Fibroblast of the aortic adventitia (primary cell): ENCODE results near the gene KNDC1. TPM values are rescaled to one million over a fixed set of nuclear protein-coding genes. Genes with fewer than 3 reads are reported as not detected.

Experiments
- DNase-seq: peaks from one replicate; pipeline ENCODE4 v3.0.0-alpha.2; 2010; ENCODE audit warnings: low read depth
- H3K4me3 ChIP-seq: 2 replicates; pipeline ENCODE4 v1.5.1; 2011; ENCODE audit warnings: low read depth, mild to moderate bottlenecking, control low read depth, low read length, moderate library complexity
- total RNA-seq: library from RNA; depleted of rRNA; stranded (reverse); fragments of >200 nt; gene quantifications from 2 replicates; pipeline ENCODE4 v1.2.3, GENCODE V29; 2012; ENCODE audit warnings: low replicate concordance
- TF ChIP-seq, protein P1 (sequence below): IDR thresholded peaks from 2 replicates; pipeline ENCODE4 v1.5.1; 2011; ENCODE audit warnings: mild to moderate bottlenecking, low read length, control low read depth, inconsistent platforms; ENCODE audit not compliant: insufficient read depth

The KNDC1 gene
- total RNA-seq, 1 donor, result under 0.01 TPM

DNA sequence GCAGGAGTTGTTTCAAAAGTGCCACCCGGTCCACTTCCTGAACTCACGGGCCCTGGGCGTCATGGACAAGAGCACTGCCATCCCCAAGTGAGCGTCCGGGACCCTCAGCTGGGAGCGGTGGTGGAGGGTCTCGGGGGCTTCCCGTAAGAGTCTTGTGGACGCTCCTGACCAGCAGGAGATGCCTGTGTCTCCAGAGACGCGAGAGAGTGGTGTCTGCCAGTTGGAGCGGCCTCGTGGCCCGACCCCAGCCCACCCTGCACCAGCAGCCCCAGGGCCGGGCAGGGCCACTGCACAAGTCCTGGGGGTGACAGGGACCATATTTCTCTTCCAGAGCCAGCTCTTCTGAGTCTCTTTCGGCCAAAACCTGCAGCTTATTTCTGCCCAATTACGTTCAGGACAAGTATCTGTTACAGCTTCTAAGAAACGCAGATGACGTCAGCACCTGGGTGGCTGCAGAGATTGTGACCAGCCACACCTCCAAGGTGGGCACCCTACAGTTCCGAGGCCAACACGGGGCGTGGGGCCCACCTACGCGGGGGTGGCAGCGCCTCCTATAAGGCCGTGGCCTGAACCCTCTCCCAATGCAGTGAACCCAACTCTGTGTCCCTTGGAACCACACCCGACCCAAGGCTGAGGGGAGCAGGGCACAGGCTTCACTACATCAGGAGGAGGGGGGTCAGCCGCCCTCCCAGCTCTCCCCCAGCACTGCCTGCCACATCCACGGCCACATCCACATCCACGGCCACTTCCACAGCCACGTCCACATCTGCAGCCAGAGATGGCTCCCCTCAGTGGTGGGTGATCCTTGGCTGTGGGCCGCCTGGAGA lies 53.8 kb downstream of the KNDC1 start:
- no peak overlapping the region for H3K4me3 ChIP-seq
- DNase-seq, result no peak
- TF ChIP-seq, protein P1, sequence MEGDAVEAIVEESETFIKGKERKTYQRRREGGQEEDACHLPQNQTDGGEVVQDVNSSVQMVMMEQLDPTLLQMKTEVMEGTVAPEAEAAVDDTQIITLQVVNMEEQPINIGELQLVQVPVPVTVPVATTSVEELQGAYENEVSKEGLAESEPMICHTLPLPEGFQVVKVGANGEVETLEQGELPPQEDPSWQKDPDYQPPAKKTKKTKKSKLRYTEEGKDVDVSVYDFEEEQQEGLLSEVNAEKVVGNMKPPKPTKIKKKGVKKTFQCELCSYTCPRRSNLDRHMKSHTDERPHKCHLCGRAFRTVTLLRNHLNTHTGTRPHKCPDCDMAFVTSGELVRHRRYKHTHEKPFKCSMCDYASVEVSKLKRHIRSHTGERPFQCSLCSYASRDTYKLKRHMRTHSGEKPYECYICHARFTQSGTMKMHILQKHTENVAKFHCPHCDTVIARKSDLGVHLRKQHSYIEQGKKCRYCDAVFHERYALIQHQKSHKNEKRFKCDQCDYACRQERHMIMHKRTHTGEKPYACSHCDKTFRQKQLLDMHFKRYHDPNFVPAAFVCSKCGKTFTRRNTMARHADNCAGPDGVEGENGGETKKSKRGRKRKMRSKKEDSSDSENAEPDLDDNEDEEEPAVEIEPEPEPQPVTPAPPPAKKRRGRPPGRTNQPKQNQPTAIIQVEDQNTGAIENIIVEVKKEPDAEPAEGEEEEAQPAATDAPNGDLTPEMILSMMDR, result no peak

DNA sequence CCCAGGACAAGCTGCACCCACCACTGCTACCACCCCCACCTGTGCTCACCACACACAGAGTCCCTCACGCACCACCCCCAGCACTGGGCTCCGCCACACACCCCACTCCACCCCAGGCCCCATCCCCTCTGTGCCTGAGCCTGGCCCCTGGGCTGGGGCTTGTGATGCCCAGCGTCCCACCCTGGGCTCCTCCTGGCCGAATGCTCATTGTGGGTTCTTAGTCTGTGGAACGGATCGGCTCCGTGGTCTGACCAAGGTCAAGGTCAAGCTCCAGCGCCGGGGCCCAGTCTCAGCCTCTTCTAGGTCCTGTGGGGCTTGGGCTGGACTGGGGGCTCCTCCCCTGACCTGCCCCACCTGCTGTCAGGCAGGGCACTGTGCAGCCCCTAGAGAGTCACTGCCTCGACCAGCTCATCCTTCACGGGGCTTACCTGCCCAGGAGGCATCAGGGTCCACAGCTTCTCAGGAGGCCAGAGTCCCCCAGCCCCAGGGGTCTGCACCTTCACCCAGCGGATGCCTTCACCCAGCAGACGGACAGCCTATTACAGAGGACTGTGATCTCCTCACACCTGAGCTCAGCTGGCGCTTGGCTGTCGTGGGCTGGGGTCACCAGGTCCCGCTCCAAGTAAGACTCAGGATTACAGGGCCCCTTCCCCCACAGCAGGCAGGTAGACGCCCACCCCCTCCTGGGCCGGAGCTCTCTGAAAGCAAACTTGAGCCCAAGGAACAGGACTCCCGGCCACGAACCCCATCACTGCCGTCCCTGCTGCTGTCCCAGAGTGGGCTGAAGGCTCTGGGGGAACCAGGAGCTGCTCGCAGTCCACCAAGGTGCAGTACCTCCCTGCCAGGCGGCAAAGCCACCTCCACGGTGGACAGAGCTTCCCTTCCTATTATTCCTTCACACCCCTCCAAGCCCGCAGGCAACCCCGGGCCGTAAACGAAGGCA lies 54.7 kb downstream of the KNDC1 start:
- DNase-seq, result no peak
- H3K4me3 ChIP-seq, result no peak overlapping the region
- TF ChIP-seq, protein P1, result no peak

DNA sequence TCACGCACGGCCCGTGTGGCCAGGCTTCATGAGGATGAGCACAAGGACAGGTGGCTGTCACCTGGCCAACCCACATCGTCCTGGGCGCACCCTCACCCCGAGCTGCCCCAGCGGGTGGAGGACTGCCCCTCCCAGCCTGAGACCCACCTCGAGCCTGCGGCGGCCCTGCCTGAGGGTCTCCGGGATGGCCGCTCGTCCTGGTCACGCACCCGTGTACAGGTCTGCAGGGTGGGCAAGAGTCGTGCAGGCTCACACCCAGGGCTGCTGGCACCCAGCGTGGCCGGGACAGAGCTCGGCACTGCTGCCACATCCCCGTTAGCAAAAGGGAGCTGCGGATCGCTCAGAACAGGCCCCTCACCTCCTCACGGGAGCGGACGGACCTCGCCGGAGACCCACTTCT lies 55.6 kb downstream of the KNDC1 start:
- DNase-seq, result no peak
- no peak overlapping the region for H3K4me3 ChIP-seq
- TF ChIP-seq, protein P1, result no peak

DNA sequence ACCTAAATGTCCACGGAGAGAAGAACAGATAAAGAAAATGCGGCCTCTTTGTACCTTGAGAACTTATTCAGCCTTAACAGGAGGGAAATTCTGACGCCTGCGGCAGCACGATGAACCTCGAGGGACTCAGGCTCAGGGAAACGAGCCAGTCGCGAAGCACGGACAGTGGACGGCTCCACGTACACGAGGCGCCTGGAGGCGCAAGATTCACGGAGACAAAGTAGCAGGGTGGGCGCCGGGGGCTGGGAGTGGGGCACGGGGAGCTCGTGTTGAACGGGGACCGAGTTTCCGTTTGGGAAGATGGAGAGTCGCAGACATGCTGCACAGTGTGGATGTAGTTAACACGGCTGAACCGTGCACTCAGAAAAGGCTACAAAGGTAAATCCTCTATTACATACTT lies 56.8 kb downstream of the KNDC1 start:
- TF ChIP-seq, protein P1, result no peak
- no peak overlapping the region for H3K4me3 ChIP-seq
- DNase-seq, result no peak

DNA sequence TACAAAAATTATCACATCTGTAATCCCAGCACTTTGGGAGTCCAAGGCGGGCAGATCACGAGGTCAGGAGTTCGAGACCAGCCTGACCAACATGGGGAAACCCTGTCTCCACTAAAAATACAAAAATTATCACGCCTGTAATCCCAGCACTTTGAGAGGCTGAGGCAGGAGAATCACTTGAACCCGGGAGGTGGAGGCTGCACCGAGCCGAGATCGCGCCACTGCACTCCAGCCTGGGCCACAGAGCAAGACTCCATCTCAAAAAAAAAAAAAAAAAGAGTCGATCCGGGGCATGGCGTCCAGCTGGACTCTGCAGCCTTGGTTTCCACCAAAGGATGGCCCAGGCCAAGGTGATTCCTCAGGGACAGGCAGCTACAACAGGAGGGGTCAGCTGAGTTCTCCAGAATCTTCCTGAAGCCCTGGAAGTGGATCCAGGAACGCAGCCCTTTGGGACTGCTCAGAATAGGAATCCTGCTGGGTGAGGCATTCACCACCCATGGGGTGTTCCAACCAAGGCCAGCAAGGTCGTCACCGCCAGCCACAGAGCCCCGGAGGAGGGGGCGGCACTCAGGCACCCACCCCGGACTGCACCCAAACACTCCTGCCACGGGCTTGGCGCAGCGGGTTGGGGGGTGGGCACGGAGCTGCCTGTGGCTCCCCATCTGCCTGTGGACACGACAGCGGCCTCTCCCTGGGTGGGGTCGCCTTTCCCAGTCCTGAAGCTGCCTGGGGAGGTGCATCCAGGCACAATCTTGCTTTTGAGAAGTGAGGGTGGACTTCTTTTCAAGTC lies 58.0 kb downstream of the KNDC1 start:
- no peak for DNase-seq
- no peak overlapping the region for H3K4me3 ChIP-seq
- TF ChIP-seq, protein P1, result no peak

DNA sequence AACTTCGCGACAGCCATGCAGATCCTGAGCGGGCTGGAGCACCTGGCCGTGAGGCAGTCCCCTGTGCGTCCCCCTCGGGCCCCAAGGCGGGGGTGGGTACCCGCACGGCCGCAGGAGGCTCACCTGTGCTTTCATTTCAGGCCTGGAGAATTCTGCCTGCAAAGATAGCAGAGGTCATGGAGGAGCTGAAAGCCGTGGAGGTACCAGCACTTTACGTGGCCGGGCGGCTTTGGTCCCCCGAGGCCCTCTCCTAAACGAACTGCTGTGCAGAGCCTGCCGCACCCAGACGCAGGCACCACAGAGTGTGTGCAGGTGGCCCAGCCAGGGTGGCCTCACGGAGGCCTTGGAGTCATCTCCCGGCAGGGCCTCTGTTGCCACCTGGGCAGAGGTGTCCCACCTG lies 58.9 kb downstream of the KNDC1 start:
- H3K4me3 ChIP-seq, result no peak overlapping the region
- TF ChIP-seq, protein P1, result no peak
- DNase-seq, result no peak
